ENCODE measurements around the gene OCA2.

Gene OCA2

DNA sequence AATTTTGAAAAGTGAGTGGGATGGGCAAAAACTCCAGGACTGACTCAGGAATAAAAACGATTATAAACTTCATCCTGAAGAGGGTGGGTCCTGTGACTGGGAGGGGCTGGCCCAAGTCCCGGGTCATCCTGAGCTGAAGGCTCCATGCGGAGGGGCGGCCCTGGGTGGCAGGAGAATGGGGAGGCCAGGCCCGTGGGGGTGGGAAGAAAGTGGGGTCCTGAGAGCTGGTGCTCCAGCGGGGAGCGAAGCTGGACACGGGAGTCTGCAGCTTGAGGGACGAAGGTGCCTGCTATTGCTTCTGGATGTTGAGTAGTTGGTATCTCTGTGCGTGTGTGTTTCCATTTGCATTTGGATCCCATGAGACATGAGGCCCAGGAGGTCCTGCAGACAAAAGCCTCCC, 4.7 kb upstream of the OCA2 start:
- no peak for DNase-seq

DNA sequence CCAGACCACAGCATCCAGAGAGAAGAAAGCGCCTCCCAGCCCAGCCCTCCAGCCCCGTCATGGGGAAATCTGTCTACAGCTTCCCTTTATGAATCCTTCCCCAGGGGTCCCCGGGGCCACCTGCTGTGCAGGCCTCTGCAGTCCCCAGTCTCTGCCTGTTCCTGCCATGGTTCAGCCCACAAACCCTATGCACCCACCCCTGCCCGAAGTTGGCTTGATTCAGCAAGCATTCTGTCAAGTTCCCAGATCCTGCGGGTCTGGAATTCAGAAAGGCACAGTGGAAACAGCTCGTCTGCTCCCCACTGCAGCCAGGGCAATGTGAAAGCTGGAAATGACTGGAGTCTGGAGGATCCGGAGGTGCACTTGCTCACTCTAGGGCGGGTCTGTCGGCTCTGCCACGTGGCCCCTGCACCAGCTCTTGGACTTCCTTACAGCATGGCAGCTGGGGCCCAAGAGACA, 2.9 kb upstream of the OCA2 start:
- no peak for DNase-seq

DNA sequence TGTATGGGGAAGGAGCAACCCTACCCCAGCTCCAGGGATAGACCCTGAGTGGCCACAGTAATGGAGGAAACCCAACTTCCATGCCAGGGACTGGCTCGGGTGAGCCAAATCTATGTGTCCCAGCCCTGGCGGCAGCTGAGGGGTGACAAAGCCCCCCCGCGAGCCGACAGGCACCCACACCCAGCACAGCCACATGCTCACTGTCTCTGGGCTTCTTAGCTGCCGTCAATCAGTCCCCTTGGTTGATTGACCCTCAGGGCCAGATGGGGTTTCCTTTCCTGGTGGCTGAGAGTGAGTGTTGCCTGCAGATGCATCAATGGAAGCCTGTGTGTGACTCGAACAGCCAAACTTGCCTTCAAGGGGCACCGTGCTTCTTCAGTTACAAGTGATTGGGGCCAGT, 2.1 kb upstream of the OCA2 start:
- DNase-seq = peak; percentile 50

DNA sequence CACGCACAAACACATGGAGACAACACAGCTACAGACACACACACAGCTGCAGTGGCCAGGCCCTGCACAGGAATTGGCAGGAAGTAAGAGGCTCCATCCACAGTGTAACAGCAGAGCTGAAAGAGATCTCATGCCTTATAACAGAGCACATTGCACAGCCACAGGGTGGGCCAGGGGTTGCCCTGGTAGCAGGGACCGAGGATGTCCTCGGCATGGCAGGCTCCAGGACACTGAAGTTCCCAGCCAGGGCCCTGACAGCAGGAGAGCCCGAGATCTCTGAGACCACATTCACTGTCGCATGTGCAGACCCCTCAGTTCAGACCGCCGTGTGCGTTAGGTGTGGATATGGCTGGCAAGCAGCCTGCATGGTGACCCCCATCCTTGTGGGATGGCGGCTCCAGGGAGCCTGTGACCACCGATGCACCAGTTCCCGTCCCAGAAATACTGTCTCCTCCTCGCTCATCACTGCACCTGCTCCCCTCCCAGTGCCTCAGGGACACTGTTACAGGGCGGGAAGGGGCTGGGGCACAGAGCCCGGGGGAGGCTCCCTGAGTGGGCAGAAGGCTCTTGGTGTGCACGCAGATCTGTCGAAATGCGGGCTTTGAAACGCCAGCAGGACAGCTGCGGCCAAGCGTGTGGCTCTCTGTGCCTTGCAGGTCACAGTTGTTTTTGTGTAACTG, 1.5 kb upstream of the OCA2 start:
- DNase-seq = peak; percentile 61

DNA sequence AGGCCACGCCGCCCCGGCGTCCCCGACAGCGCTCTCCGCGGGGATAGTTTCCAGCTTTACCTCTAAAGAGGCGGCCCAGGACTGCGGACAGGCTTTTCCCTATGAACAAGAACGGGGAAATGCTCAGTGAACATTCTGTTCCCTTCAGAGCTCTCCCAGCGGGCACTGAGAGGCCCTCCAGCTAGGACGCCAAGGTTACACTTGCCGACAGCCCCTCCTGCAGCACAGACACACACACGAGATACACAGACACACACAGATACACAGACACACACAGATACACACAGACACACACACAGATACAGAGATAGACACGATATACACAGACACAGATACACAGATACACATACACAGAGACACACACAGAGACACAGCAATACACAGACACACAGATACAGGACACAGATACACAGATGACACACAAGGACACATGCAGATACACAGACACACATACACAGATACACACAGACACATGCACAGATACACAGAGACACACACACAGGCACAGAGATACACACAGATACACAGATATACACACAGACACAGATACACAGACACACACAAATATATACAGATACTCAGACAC, 533 bp upstream of the OCA2 start:
- peak; percentile 66 for DNase-seq

DNA sequence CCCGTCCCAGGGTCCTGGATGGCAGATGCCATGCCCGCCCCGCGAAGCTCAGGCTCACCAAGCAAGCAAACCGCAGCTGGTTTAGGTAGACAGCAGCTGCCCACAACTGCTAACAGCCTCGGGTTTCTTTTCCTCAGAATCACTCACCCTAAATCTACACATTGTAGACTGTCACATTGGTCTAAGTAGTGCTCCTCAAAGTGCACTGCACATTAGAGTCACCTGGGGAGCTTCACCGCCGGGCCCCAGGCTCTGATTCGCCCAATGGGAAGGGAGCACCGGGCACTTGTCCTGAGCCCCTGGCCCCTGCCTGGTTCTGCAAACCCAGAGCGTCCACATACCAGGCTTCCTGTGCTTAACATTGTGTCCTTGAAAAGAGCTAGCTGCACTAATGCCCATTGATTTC, 752 bp downstream of the OCA2 start:
- DNase-seq = no peak

DNA sequence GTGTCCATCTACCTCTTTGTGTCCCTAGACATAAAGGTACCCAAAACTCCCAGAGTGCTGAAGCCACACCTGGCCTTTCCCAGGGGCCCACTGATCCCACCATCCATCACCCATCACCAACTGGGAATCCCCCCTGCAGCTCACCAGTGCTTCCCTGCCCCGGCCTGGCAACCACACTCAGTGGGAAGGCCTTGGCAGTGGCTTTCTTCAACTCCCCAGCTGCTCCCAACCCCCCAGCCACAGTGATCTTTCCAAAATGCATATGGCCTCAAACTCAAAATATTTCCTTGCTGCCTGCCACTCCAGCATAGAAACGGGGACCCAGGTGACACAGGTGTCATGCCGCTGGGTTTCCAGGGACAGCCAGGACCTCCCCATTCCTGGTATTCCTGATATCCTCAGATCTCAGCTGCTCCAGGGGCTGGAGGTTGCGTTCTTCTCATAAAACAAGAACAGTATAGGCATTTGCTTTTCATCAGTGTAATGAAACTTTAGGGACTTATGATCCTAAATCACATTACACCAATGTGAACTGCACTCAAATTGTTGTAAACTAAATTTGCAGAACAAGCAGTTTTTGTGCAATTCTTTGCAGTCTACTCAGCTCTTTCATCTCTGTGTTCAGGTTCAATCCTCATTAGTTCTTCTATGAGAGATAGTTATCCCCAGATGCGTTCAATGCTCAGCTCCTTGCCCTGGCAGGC, 1.3 kb downstream of the OCA2 start:
- peak; percentile 30 for DNase-seq

DNA sequence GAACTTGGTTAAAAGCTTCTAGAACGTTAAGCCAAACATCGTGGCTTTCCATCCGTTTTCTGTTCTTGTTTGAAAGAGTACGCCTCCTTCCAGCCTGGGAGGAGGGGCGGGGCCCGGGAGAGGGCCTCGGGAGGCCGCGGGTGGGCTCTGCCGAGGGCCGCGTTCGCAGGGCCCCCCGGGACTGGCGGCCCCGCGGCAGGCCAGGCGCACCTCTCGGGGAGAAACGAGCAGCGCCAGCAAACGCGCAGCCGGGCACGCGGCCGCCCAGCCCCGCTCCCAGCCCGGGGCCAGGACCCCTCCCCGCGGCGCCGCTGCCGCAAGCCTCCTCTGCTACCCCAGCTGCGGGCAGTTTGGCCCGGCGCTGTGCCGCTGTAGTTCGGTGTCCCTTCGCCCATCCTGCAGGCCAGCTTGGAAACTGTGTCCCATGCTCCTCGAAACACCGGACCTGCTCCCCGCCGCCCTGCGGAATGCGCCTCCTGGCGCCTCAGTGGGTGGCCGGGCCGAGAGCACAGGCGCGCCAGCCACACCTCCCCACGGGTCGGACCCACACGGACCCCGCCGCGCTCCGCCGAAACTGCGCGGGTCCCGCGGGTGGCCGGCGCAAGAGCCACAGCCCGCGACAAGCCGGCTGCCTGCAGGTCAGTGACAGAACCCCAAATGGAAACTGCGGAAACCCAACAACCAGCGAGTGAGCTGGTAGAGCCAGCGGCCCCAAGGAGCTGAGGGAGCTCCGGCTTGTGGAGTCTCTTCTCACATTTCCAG, 2.3 kb downstream of the OCA2 start:
- DNase-seq = peak; percentile 71

DNA sequence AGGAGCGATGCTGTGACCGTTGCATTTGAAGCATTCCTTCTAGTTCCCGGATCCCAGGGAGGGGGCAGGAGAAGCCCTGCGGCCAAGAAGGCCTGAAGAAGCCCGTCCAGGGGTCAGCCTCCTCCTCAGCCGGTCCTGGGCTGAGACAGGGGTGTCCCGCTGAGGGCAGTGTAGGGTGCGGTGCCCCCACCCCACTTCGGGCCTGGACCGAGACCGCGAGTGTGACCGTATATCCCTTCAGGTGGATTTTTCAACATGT, 2.8 kb downstream of the OCA2 start:
- no peak for DNase-seq

DNA sequence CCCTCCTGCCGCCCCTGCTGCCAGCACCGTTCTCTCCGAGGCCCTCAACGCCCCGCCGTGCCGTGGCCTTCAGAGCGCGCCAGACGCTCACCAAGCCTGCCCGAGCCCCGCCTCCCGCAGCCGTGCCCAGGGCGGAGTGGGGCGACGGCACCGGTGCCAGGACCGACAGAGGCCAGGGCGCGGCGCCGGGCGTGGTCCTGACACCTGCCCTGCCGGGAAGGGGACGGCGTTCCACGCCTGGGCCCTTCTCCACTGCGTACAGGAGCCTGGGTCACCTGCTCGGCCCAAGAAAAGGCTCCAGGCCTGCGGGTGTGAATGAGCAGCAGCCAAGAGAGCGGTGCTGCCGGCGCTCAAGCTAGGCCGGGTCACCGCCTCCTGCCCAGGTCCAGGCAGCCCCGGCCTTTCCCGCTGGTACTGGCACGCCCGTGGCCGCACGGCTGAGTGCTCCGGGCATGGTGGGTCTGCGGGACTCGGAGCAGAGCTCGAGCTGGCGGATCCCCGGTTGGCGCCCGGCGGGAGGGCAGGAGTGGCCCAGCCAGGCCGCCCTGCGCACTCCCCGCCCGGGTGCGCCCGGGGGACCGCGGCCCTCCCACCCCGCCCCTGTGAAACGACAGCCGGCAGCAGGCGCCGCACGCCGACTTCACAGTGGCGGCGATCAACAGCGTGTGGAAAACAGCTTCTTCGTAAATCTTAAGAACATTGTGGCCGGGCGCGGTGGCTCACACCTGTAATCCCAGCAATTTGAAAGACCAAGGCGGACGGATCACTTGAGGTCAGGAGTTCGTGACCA, 4.2 kb downstream of the OCA2 start:
- DNase-seq = peak; percentile 83

DNA sequence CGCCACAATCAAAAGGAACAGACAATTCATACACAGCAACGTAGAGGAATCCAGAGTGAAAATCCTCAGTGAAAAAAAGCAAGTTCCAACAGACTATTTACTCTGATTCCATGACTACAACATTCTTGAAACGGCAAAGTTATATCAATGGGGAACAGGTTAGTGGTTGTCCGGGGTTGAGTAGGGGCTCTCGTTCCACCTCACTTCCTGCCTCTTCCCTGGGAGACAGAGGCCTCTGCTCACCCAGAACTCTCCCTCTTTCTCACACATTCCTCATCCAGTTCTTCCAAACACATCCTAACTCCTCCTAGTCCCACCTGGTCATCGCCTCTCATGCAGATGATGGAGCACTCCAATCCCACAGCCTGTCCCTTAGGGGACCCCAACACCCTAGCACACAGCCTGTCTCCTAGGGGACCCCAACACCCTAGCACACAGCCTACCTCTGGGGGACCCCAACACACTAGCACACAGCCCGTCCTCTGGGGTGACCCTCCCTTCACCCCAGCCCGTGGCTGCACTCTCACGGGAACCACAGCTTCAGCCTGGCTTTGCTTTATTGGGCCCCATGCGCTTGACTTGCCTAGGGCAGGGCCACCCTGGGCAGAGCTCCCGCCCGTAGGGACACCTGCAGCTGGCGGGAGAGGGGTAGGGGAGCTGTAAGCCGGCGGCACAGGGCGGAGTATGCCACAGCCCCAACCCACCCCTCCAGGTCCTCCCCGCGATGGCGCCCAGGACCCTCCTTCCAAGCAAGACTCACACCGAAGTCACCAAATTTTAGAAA, 5.2 kb downstream of the OCA2 start:
- no peak for DNase-seq

DNA sequence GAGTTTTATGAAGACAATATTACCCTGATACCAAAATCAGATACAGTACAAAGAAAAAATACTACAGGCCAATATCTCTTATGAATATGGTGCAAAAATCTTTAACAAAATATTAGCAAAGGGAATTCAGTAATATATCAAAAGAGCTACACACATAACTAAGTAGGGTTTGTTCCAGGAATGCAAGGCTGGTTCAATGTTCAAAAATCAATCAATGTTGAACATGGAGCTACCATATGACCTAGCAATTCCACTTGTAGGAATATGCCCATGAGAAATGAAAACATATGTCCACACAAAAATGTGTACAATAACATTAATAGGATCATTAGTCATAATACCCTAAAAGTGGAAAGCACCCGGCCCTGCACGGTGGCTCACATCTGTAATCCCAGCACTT, 7.8 kb downstream of the OCA2 start:
- no peak for DNase-seq

DNA sequence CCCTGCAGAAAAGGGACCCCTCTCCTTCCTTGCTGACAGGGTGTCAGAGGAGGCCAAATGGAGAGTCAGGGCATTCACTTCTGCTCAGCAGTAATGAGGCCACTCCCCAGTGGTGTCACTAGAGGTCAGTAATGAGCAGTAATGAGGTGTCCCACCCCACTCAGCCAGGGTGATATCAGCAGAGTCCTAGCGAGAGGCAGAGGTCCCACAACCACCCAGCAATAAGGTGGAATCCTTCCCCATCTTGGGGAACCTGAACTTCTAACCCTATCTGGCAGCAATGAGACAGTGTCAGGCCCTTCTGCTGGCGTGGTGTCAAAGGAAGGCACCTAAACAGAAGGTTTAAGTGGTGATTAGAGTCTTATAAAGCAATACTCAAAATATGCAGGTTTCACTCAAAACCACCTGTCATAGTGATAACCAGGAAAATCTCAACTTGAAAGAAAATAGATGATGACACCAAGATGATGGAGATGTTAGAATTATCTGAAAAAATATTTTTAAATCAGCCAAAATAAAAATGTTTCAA, 12.9 kb downstream of the OCA2 start:
- DNase-seq = peak; percentile 61

DNA sequence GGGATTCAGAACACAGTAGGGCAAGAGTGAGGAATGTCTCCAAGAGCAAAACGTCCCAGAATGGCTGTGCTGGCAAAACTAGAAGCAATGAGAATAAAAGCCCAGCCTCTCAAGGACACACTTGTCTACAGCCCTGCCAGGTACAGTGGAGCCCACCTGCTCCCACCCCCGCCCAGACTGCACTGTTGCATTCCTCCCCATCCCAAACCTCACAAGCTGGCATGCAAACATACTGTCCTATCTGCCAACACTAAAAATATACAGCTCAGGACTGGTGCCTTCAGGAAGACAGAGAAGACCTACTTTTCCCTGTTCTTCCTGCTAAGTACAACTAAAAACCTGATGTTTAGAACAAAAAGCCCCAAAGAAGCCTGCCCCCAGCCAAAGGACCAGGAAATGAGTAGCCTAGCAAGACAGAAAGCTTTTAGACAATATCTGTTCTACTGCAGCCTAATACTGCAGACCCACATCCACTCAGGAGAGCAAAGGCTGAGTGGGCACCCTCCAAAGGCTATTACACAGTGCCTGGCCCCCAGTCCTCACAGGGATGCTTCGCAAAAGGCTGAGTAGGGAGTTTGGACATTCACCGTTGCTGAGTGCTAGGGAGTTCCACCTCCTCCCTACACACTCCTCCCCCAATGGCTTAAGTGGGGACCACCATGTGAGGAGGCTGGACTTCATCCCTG, 13.5 kb downstream of the OCA2 start:
- no peak for DNase-seq

DNA sequence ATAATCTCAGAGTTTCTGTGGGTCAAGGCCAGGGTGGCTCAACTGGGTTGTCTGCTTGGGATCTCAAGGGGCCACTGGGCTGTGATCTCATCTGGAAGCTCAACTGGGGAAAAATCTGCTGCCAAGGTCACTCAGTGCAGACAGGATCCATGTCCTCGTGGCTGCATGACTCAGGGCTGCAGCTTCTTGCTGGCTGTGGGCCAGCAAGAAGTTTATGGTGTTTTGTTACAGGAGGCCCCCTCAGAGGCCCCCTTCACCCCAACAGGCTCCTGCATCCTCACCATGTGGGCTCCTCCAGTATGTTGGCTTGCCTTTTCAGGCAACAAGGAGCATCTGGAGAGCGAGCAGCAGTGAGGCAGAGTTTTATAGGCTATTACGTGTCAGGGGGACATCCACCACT, 14.6 kb downstream of the OCA2 start:
- no peak for DNase-seq

DNA sequence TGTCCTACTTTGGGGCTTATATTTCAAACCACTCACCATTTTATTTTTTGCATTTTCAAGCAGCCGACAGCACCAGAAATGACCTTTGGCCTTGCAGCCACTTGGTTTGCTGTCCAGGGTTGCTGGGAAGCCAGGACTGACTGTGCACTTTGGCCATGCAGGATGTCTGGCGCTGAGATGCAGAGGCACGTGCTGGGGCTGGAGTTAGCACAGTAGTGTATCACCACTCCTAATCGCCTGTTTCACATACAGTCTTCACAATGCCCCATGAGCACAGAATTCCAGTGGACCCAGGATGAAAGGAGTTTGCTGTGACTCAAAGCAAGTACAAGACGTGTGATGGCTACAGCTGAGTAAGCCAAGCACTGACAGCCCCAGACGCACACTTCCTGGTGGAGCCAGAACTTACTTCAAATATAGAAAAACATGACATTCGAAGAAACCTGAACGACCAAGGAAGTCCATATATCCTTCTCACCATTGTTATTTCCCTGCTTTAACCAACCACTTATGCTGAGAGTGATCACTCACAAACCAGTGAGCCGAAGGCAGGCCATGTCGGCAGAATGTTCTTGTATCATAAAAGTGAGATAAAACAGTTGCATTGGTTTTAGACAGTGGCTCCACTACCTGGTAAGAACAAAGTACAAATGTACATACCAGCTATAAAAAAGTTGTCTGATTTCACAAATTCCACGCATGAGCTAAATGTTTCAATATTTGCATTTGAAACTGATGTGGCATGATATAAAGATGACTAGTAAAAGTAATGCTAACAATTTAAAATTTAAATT, 16.0 kb downstream of the OCA2 start:
- no peak for DNase-seq

DNA sequence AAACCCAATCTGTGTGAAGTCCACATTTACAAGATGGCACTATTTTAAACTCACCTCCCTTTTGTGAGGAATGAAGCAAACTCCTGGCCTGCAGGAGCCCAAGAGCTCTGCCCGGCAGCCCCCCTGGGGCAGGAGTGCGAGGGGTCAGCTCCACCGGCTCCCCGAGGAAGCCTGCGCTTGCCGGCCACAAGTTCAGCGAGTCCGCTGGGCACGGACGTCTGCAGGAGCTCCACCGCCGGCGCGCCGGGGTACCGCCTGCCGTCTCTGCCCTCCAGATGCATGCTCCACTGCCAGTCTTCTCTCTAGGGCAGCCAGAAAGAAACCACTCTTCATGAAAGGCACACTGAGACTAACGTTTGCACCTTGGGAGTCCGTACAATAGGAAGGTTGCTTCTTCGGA, 17.5 kb downstream of the OCA2 start:
- no peak for DNase-seq

DNA sequence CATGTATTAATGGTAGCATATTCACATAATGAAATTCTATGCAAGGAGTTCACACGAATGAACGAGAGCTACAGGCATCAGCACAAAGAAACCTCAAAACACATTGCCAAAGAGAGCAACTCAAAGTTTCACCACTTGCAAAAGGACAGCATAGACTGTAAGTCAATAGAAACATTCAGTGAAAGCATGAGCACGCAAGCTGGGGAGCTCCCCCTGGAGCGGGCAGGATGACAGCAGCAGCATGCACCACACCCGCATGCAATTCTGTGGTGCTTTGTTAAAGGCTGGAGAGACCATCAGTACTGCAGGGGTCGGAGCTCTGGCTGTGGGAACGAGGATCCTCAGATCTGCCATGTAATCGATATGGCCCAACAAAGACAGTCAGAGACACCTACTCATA, 18.7 kb downstream of the OCA2 start:
- no peak for DNase-seq

DNA sequence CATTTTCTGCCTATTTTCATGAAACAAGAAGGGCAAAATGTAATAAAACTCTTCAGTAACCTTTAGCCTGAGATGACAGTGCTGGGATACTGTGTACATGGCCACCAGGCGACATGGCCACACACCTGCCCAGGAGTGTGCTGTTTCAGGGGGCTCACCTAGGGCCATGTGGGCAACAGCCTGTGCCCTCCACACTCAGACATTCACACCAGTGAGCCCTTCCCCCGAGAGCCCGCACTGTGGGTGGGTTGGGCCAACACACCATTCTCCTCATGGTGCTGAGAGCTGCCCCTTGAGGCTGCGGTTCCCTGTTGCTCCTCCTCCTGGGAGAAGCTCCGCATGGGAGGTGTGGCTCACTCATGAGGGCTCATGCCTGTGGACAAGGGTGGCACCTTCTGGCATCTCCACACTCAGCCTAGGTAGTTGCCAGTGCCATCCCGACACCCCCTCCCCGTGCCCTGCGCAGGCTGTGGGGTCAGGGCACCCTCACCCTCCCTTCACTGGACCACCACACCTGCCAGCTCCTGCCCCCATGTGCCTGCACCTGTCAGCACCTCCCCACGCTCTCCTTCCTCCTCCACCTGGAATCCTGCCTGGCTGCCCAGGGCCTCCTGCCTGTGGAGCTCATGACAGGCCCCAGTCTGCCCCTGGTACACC, 19.7 kb downstream of the OCA2 start:
- no peak for DNase-seq

DNA sequence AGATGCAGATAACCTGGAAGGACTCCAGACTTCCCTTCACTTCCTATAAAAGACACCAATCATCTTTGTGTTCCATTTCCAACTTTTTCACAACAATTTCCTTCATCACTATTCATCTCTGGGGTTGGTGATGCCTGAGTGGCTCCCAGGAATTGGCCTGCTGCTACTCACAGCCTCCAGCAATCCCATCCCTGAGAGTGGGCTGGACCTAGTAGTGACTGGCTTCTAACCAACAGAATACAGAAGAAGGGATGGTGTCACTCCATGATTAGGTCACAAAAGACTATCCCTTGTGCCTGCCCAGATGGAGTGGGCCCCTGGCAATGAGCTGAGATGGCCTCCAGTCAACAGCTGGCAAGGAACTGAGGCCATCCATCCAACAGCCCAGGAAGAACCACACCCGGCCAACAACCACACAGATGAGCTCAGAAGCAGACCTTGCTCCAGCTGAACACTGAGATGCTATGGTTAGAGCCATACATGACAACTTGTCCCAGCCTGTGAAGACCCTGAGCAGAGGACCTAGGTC, 20.9 kb downstream of the OCA2 start:
- DNase-seq = no peak

All from retina (tissue), 1 donor.